HG03108 (cell line): ENCODE data around the gene PXDN.
"Not testable (repeated sequence)": the region's sequence is repeated elsewhere in the genome, so short reads cannot be mapped to it uniquely, and the experiment has no call there.

ENCODE experiments used
- ATAC-seq: cut with Tn5 transposase; IDR thresholded peaks from one replicate; pipeline ENCODE4 v1.9.1; 2021; ENCODE audit warnings: moderate library complexity; ENCODE audit not compliant: unreplicated experiment

PXDN gene

DNA sequence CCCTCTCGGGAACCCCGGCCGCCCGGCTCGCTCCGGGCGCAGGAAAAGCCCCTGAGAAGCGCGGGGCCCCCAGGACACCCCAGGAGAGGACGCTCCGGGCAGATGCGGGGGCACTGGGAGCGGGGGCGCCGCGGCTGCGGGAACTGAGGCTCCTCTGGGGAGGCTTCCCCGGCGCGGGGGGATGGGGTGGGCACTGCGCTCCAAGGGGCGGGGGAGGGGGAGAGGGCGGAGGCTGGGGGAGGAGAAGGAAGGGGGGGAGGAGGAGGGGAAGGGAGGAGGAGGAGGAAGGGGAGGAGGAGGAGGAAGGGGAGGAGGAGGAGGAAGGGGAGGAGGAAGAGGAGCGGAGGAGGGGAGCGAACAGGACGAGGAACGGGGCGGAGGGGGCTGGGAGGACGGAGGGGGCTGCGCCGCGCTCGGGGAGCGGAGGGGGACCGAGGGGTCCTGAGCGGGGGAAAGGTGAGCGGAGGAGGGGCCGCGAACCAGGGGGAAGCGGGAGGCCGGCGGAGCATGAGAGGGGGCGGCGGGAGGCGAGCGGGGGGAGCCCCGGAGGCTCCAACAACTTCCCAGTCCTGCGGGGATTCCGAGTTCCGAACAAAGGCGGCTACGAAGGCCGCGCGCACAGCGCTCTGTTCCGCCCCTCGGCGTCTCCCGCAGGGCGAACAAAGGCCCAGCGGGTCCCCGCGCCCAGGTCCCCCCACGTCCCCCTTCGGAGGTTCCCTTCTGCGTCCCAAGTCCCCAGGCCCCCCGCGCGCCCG, 742 bp downstream of the PXDN start:
- no peak for ATAC-seq

DNA sequence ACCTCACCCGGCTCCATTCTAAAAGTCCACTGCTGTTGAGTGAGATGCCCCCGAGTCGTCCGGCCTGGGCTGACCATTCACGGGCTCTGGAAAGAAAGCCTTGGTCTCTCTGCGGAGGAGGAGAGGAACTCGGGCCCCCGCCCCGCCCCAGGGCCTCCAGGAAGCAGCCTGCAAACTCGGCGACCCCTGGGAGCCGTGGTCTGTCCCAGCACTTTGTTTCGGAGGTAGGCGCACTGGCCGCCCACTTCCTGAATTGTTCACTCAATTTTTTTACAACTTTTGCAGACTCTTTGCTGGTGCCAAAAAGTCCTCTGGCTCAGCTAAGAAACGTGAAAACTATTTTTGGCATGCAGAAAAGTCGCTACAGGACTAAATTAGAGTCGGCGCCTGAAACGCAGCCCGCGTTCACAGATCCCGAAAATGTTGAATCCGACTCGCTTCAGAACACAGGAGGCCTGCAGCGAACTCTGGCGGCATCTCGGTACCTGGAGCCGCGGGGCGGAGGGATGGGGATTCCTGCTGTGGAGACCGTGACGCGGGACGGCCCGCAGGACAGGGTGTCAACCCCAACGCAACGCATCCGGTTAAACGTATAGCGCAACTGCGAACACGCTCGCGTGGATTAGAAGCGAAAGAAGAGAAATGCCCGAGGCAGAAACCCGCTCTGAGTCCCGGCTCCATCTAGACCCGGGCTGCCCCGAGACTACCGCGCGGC, 1.5 kb downstream of the PXDN start:
- no peak for ATAC-seq

DNA sequence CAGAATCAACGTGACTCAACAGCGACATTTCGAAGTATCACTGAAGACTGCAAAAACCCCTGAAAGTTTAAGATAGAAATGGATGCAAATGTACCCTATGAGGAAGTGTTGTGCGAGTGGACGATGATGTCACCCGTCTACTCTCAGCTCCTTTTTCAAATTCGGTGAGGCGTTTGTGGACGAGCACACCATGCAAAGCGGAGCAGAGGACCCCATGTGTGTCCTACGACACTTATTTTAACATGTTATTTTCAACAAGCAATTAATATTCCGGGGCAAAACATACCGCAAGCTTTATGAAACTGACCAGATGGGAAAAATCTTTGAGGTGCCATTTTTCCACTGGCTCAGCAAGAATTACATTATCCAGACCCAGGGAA, 2.0 kb downstream of the PXDN start:
- no peak for ATAC-seq

DNA sequence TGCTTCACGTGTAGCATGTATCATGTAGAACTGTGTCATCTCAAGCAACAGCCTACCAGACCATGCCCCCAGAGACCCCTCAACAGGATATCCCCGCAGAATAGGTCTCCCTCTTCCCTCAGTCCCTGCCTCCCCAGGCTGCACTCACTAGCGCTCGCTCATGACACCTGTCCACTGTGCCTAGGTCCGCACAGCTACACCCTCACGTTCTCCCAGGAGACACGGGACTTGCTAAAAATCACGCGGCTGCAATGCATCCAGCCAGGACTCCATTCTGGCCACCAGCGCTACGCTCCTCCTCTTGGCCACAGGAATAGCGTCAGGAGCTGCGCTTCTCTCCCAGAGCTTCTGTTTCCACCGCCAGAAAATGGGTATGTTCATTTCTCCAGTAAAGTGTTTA, 2.5 kb downstream of the PXDN start:
- ATAC-seq: no peak

DNA sequence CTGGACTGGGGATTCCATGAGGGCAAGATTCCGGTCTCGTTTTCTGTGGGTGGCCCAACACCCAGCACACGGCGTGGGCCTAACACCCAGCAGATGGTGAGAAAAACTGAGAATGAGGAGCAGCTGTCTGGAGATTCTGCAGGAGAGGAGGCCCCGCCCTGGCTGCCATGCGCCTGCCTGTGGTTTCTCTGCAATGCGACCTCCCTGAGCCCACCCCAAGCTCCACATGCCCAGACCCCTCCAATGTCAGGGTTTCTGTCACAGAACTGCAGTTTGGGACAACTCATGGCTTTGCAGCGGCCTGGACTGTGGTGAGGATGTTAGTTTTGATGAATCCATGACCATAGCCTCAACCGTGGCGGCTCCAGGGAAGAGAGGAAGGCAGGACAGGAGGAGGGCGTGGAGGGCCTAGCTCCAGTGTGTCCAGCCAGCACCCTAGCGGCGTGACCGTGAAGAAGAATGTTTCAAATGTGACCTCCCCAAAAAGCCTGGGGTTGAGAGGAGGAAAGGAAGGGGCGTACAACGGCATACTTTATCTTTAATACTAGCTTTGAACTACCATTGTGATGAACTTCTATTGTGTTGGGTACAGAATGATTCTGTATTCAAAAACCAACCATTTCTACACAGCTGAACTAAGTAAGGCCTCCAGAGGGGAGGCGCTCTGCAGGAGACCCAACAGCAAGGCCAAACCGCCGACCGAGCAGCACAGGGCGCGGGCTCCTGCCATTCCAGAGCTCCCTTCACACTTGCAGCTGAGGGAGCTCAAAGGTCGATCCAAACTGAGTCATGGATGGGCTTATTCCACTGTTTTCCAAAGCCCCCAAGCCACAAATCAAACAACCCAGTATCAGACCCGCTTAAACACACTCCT, 3.4 kb downstream of the PXDN start:
- ATAC-seq: no peak

DNA sequence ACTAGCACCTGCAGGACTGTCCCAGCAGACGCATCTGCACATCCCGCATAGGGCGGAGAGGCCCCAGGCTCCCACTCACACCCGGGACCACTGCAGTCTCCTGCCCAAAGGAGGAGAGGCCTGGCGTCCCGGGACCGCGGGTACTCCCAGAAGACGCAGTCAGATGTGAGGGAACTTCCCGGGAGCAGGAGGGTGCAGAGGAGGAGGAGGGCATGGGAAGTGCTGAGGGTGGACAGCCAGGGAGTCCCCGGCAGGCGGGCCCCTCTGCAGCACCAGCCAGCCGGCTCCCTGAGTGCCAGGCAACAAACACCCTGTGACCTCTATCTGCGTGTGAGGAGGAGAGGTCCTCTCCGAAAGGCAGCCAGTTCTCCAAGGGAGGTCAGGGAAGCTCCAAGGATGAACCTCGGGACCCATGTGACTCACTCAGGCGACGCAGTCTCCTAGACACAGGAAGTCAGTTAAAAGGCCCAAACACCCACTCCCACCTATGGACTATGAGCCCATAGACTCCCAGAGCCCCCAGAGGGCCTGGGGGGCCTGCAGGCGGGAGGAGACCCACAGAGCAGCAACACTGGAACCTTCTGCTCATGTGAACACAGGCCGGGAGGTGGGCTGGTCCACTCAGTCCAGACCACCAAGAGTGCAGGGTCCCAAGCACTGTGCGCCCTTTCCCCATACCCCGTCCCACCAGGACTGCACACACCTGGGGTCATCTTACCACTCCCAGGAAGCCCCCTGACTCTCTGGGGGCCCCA, 4.2 kb downstream of the PXDN start:
- ATAC-seq: no peak

DNA sequence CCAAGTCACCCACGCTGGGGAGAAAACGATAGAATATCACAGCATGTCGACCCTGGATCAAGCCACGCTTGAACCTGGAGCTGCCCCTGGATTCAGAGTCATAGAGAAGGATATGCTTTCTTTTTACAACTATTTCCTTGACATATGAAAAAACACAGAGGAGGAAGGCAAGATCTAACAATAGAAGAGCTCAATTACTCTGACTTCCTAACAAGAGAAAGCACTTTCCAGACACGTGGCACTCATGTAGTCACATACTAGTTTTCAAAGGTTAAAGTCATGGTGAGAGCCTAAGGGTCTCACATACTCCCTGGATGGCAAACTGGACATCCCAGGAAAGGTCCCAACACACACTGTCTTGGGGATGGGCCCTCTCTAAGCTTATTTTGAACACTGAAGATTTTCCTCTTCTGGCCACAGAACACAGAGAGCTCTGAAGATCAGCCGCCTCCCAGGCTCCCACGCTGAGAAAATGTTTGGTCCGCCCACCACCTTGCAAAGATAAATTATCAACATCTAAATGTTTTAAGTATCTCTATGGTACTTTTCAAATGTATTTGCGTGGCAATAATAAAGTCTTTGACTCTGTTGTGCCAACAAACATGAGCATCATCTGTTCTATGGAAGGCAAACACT, 4.9 kb downstream of the PXDN start:
- ATAC-seq: no peak

DNA sequence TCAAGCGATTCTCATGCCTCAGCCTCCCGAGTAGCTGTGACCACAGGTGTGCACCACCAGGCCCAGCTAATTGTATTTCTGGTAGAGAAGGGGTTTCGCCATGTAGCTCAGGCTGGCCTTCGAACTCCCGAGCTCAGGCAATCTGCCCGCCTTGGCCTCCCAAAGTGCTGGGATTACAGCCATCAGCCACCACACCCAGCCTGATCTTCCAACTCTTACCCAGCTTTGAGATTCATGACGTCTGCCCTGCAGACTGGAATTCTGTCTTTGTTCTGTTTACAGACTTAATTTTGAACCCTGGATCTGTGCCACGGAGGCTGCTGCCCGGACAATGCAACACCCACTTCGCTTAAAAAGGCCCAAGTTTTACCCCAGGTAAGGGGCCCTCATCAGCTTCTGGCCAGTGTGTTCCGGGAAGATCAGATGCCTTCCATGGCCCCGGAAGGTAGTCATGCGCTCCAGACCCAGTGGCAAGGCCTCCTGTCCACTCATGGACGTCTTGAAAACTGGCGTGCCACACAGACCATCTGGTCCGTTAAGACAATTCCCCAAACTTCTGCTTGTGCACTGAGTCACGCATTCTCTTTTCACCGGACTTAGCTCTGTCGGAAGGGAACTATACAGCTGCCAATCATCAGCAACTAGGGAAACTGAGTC, 5.5 kb downstream of the PXDN start:
- ATAC-seq: no peak

DNA sequence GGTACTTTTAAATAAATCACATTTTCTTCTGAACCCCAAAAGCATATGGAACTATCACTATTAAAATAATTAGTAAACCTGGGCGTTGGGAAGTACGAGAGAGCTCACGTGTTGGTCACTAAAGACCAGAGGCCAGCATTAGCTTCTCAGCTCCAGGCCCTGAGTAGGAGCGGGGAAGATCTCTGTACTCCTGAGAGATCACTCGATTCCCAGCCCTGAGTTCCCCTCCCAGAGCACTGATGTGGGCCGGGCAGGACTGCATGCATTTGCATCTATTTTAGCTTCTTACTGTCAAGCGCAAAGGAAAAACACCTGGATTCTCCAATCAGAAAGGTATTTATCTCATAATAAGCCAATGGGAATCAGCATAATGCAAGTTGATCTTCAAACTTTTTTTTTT, 6.2 kb downstream of the PXDN start:
- ATAC-seq: no peak

DNA sequence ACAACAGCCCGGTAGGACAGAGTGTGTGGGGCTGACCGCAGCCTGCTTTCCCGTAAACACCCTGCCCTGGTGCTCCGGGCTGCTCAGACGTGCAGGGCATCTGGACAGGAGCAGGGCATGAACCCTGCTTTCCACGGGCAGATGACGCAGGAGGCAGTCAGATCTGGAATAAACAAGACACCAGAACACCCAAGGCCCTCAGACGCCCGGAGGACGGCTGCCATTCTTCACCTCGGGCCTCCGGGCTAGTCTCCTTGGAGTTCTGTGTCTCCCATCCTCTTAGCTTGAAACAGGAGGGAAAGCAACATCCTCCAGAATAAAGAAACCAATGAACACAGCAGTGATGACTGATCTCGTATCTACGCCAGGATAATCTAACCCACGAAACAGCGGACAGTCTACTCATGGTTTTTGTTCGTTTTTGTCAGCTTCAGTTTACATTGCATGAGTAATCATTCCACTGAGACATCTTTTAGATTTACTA, 7.3 kb downstream of the PXDN start:
- no peak for ATAC-seq

DNA sequence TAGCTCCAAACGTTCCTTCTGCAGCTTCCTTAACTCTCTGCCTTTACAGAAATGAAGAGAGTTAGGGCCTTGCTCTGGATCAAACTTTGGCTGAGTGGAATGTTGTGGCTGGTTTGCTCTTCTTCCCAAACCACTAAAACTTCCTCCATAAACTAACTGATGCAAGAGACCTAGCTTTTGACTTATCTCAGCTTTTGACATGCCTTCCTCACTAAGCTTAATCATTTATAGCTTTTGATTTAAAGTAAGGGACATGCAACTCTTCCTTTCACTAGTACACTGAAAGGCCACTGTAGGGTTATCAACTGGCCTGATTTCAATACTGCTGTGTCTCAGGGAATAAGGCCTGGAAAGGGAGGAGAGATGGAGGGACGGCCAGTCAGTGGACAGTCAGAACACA, 8.3 kb downstream of the PXDN start:
- no peak for ATAC-seq

DNA sequence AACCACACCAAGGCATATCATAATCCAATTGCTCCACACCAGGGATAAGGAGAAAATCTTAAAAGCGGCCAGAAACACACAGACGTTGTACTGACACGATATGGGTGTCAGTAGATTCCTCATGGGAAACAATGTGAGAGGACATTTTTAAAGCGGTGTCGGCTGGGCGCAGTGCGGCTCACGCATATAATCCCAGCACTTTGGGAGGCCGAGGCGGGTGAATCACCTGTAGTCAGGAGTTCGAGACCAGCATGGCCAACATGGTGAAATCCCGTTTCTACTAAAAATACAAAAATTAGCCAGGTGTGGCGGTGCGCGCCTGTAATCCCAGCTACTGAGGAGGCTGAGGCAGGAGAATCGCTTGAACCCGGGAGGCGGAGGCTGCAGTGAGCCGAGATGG, 11.0 kb downstream of the PXDN start:
- not testable (repeated sequence) for ATAC-seq

DNA sequence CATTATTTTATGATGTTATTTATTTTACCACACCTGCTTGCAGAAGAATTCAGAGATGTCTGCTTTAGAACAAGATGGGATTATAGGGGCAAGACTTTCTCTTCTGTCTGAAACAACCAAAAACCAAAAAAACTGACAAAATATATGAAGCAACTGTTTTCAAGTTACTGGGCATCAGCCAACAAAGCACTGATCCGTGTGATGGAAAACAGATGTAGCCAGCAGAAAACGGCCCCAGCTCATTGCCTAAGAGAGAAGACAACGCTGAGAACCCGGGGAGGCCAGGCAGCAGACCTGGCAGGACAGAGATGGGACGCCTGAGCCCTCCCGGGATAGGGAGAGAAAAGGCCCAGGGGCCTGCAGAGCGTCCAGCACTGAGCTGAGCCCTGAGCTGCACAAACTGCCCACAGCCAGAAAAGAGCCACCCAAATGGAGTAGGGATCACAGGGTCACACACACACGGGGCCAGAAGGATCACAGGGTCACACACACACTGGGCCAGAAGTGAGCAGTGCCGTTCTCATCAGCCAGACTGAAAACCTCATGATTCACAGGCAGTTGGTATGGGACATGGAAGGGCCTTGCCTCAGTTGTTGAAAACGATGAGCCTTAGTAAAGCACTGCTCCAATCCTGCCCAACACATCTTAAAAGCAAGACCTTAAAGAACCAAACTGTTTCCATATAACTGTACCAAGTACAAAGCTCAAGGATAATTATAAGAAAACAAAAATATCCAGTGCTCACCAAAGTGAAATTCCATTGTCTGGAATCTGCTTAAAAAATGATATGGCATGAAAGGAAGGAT, 12.1 kb downstream of the PXDN start:
- no peak for ATAC-seq

DNA sequence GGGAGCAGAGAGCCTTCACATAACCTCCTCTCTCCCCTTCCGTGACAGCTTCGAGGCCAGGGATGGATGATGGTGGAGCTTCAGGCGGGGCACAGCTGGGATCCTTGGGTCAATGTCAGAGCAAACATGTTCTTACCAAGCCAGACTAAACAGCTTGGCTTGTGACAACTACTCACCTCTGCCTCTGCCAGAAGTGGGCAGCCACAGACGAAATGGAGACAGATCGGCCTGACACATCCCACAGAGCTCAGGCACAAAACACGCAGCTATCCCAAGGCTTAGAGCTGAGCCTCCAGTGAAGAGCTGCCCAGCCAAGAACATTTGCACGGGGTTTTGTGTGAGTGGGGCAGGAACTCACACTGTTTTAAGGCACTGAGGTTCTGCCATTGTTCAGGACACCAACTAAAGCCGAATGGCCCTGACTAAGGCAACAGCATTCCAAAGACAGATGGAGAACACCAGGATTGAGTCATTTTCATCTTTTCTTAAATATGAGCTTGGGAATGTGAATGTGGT, 12.8 kb downstream of the PXDN start:
- no peak for ATAC-seq

DNA sequence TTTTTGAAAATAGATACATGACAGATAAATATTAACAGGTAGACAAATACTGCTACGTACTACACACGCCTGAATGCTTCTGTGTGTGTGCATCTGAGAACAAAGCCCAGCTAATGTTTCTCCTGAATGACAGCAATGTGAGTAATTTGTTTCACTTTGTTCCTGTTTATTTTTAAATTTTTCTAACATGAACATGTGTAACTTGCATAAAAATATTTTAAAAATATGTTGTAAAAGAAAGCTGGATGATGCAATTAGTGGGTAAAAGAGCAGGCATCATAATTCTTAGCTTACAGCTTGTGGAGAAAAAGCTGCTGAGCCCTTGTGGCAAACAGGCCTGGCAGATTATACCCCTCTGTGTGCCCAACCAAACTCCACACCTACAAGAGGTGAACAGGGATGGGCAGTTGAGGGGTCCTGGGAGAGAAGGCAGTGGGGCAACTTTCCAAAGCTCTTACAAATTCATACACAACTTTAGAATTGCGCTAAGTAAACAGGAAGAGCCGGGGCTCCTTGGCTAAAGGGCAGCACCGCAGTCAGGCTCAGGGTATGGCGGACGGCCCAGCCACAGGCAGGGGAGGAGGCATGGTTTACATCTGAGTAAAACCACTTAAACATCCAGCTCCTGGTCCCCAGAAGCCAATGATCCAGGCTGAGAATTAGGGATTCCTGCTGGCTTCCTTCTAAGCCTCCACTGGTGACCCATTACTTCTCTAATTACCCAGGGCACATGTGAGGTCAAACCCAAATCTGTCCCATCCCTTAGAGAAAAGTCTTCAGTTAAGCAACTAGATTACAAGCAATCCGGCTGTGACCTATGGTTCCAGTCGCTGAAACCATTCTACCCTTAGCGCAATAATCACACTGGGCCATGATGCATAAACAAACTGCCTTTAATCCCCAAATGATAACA, 14.0 kb downstream of the PXDN start:
- ATAC-seq: no peak

DNA sequence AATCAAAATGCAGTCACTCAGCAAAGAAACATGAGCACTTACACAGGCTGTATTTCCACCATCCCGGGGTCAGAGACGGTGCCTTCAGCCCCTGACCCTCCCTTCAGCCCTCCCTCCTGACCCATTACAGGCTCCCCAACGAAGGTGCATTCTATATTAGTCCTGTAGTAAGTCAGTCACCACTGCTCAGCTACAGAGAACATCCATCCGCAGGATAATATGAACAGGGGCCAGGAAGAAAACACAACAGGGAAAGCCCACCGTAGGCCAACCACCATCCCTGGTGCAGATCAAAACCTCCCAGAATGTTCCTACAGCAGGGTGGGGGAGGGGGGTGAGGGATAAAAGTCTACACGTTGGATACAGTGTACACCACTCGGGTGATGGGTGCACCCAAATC, 15.1 kb downstream of the PXDN start:
- ATAC-seq: no peak

DNA sequence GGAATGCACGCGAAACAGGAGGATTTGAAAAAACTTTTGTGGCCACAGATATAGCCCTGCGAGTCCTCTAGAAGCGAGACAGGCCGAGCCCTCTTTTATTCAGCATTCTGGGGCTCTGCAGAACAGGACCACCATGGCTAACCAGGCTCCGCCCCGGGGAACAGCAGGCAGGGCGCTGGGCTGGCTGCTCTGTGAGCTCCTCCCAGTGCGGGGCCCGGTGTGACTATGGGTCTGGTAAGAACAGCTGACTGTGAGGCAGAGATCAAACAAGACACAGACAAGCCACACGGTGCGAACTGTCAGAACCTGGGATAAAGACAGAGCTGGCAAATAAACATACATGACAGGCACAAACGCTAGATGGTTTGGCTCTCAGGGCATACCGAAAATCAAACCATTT, 15.5 kb downstream of the PXDN start:
- no peak for ATAC-seq
